ENCODE results near the gene RMDN3. TPM values are rescaled to one million over a fixed set of nuclear protein-coding genes. Genes with fewer than 3 reads are reported as not detected.

Gene RMDN3
- total and polyA plus RNA-seq, 2 of the 13 experiments (the other 11 are each of a cell fraction or from before 2014, with no cell fraction given): 16.8 to 19.5 TPM

- TF ChIP-seq, protein P1, sequence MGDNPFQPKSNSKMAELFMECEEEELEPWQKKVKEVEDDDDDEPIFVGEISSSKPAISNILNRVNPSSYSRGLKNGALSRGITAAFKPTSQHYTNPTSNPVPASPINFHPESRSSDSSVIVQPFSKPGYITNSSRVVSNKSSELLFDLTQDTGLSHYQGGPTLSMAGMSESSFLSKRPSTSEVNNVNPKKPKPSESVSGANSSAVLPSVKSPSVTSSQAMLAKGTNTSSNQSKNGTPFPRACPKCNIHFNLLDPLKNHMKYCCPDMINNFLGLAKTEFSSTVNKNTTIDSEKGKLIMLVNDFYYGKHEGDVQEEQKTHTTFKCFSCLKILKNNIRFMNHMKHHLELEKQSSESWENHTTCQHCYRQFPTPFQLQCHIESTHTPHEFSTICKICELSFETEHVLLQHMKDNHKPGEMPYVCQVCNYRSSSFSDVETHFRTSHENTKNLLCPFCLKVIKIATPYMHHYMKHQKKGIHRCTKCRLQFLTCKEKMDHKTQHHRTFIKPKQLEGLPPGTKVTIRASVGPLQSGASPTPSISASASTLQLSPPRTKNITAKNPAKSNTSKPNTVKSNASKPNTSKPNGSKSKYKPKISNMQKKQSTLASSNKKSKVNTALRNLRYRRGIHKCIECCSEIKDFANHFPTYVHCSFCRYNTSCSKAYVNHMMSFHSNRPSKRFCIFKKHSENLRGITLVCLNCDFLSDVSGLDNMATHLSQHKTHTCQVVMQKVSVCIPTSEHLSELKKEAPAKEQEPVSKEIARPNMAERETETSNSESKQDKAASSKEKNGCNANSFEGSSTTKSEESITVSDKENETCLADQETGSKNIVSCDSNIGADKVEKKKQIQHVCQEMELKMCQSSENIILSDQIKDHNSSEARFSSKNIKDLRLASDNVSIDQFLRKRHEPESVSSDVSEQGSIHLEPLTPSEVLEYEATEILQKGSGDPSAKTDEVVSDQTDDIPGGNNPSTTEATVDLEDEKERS (CRISPR knock-in tag; IDR thresholded peaks at IDR 0.05): no peak
- TF ChIP-seq BATF2 (CRISPR knock-in tag; IDR thresholded peaks at IDR 0.05) (0 out of 2 replicates have a peak, but pooled peaks have one; percentile 49), SRY (CRISPR knock-in tag; IDR thresholded peaks at IDR 0.05) (peak; percentile 78; the same call in 1 of the 2 replicates), ZNF124 (CRISPR knock-in tag; IDR thresholded peaks at IDR 0.05) (0 out of 2 replicates have a peak, but pooled peaks have one; percentile 41), ATF7 (IDR thresholded peaks at IDR 0.05) (no peak), ATF7 (CRISPR knock-in tag; IDR thresholded peaks at IDR 0.05) (0 out of 2 replicates have a peak, but pooled peaks have one; percentile 34), POLR2AphosphoS5 (IDR thresholded peaks at IDR 0.05; ENCODE audit: low read depth, low read length) (peak; percentile 76), PAX8 (CRISPR knock-in tag; IDR thresholded peaks at IDR 0.05; ENCODE audit: borderline replicate concordance) (peak; percentile 77; the same call in 1 of the 2 replicates), MYPOP (CRISPR knock-in tag; IDR thresholded peaks at IDR 0.05) (no peak; the same call in none of the 2 replicates), ZNF441 (CRISPR knock-in tag; IDR thresholded peaks at IDR 0.05; ENCODE audit: borderline replicate concordance) (0 out of 2 replicates have a peak, but pooled peaks have one; percentile 13), ZKSCAN8 (CRISPR knock-in tag; IDR thresholded peaks at IDR 0.05; ENCODE audit: borderline replicate concordance) (peak; percentile 44; the same call in 1 of the 2 replicates), ZNF614 (CRISPR knock-in tag; IDR thresholded peaks at IDR 0.05; ENCODE audit: borderline replicate concordance) (peak; percentile 76; the same call in 1 of the 2 replicates), CREB1 (IDR thresholded peaks at IDR 0.05) (peak; percentile 86), CREB1 (CRISPR knock-in tag; IDR thresholded peaks at IDR 0.05) (peak; percentile 33; the same call in 1 of the 2 replicates), BRD4 (CRISPR knock-in tag; IDR thresholded peaks at IDR 0.05) (no peak), ZBTB21 (CRISPR knock-in tag; IDR thresholded peaks at IDR 0.05) (no peak), ZNF850 (CRISPR knock-in tag; conservative IDR thresholded peaks at IDR 0.05) (no peak), ZNF562 (CRISPR knock-in tag; IDR thresholded peaks at IDR 0.05; ENCODE audit: borderline replicate concordance) (no peak), ZNF629 (CRISPR knock-in tag; conservative IDR thresholded peaks at IDR 0.05) (no peak; the same call in 1 of the 2 replicates), ZMYM4 (CRISPR knock-in tag; IDR thresholded peaks at IDR 0.05) (peak; percentile 82), ZNF24 (IDR thresholded peaks at IDR 0.05) (no peak), CCDC6 (CRISPR knock-in tag; IDR thresholded peaks at IDR 0.05) (peak; percentile 71; the same call in 1 of the 2 replicates)
- TF ChIP-seq, protein P2, sequence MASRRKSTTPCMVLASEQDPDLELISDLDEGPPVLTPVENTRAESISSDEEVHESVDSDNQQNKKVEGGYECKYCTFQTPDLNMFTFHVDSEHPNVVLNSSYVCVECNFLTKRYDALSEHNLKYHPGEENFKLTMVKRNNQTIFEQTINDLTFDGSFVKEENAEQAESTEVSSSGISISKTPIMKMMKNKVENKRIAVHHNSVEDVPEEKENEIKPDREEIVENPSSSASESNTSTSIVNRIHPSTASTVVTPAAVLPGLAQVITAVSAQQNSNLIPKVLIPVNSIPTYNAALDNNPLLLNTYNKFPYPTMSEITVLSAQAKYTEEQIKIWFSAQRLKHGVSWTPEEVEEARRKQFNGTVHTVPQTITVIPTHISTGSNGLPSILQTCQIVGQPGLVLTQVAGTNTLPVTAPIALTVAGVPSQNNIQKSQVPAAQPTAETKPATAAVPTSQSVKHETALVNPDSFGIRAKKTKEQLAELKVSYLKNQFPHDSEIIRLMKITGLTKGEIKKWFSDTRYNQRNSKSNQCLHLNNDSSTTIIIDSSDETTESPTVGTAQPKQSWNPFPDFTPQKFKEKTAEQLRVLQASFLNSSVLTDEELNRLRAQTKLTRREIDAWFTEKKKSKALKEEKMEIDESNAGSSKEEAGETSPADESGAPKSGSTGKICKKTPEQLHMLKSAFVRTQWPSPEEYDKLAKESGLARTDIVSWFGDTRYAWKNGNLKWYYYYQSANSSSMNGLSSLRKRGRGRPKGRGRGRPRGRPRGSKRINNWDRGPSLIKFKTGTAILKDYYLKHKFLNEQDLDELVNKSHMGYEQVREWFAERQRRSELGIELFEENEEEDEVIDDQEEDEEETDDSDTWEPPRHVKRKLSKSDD (CRISPR knock-in tag; IDR thresholded peaks at IDR 0.05; ENCODE audit: low read depth): peak; percentile 81
These were observed 9.0 kb upstream of the RMDN3 start, which contains the start of gene GCHFR (continued) for GRCh38 chr15:40763801-40764628.

All from HepG2 (cell line).